CD14-positive monocyte (primary cell): Measurements from ENCODE around the gene LYSMD4. TPM values are rescaled to one million over a fixed set of nuclear protein-coding genes. Genes with fewer than 3 reads are reported as not detected.
"Not testable (repeated sequence)": the region's sequence is repeated elsewhere in the genome, so short reads cannot be mapped to it uniquely, and the experiment has no call there.

Experiments used
- DNase-seq, 3 donors: peaks; one replicate each; pipeline ENCODE4 v3.0.0-alpha.2; 2011 to 2022
- H2AFZ ChIP-seq: 2 replicates; pipeline ENCODE4 v1.6.0; 2012; ENCODE audit warnings: mild to moderate bottlenecking, low read depth, low read length, inconsistent platforms; ENCODE audit not compliant: insufficient read depth, poor library complexity, severe bottlenecking
- H3K27ac ChIP-seq, 2 donors: 1 replicate in 1 of 2; 2 replicates in 1 of 2; pipeline ENCODE4 v1.5.1; 2012 to 2013; ENCODE audit warnings: low read length in 2 of 2, control low read depth in 1 of 2, inconsistent platforms in 1 of 2, low read depth in 1 of 2, mild to moderate bottlenecking in 1 of 2
- H3K27me3 ChIP-seq, 2 donors: one replicate each; pipeline versions ENCODE4 v1.6.0 to v1.6.1; 2011 to 2013; ENCODE audit warnings: low read length in 2 of 2; ENCODE audit not compliant: control insufficient read depth in 2 of 2, insufficient read depth in 2 of 2
- H3K36me3 ChIP-seq, 2 donors: replicated peaks in 1 of 2; 1 replicate in 1 of 2; 2 replicates in 1 of 2; pipeline versions ENCODE4 v1.5.1 to v1.6.1; 2012 to 2013; ENCODE audit warnings: low read length in 2 of 2, control low read depth in 1 of 2, inconsistent platforms in 1 of 2, mild to moderate bottlenecking in 1 of 2; ENCODE audit not compliant: insufficient read depth in 2 of 2, control insufficient read depth in 1 of 2
- H3K4me1 ChIP-seq, 2 donors: 1 replicate in 1 of 2; 2 replicates in 1 of 2; pipeline versions ENCODE4 v1.5.1 to v1.6.1; 2012 to 2013; ENCODE audit warnings: low read length in 2 of 2, control low read depth in 1 of 2, inconsistent platforms in 1 of 2, mild to moderate bottlenecking in 1 of 2, moderate library complexity in 1 of 2; ENCODE audit not compliant: insufficient read depth in 2 of 2, control insufficient read depth in 1 of 2
- H3K4me2 ChIP-seq: replicated peaks from 2 replicates; pipeline ENCODE3; 2012; ENCODE audit warnings: low read length, moderate library complexity, mild to moderate bottlenecking; ENCODE audit not compliant: poor library complexity, severe bottlenecking; ENCODE audit errors: extremely low read depth
- H3K4me3 ChIP-seq, 3 experiments: fragments of 200-600 bp in 1 of 3; sonication (generic) in 1 of 3; replicated peaks in 1 of 3; 1 replicate in 2 of 3; 2 replicates in 1 of 3; pipeline ENCODE4 v1.5.1; 2011 to 2013; ENCODE audit warnings: low read length in 3 of 3, mild to moderate bottlenecking in 3 of 3, control low read depth in 2 of 3, low read depth in 2 of 3, inconsistent platforms in 1 of 3, moderate library complexity in 1 of 3
- H3K79me2 ChIP-seq: 2 replicates; pipeline ENCODE4 v1.6.0; 2012; ENCODE audit warnings: mild to moderate bottlenecking, control low read depth, inconsistent platforms, low read length, moderate library complexity; ENCODE audit not compliant: insufficient read depth
- H3K9ac ChIP-seq: 2 replicates; pipeline ENCODE4 v1.6.0; 2017; ENCODE audit warnings: low read length, mild to moderate bottlenecking; ENCODE audit not compliant: insufficient read depth, poor library complexity, severe bottlenecking
- H3K9me3 ChIP-seq, 2 donors: replicated peaks in 1 of 2; 1 replicate in 1 of 2; 2 replicates in 1 of 2; pipeline versions ENCODE4 v1.5.1 to v1.6.1; 2012 to 2013; ENCODE audit warnings: low read length in 2 of 2, control low read depth in 1 of 2; ENCODE audit not compliant: control insufficient read depth in 1 of 2, insufficient read depth in 1 of 2
- H4K20me1 ChIP-seq: 2 replicates; pipeline ENCODE4 v1.6.0; 2012; ENCODE audit warnings: mild to moderate bottlenecking, low read length, control low read depth, moderate library complexity; ENCODE audit not compliant: insufficient read depth
- H3K27ac Mint-ChIP-seq, 7 donors: one replicate each; pipeline ENCODE4 v1.8.0; 2020; ENCODE audit warnings: mild to moderate bottlenecking in 7 of 7, mixed read lengths in 7 of 7, moderate library complexity in 6 of 7, inconsistent platforms in 2 of 7
- H3K27me3 Mint-ChIP-seq, 3 donors: one replicate each; pipeline ENCODE4 v1.8.0; 2021 to 2022; ENCODE audit warnings: low read depth in 3 of 3, mild to moderate bottlenecking in 3 of 3, mixed read lengths in 3 of 3, moderate library complexity in 3 of 3, inconsistent platforms in 1 of 3
- H3K36me3 Mint-ChIP-seq, 2 donors: one replicate each; pipeline ENCODE4 v1.8.0; 2020; ENCODE audit warnings: mixed read lengths in 2 of 2, inconsistent platforms in 1 of 2, mild to moderate bottlenecking in 1 of 2
- H3K4me1 Mint-ChIP-seq: one replicate; pipeline ENCODE4 v1.8.0; 2020; ENCODE audit warnings: mild to moderate bottlenecking, mixed read lengths
- H3K4me3 Mint-ChIP-seq, 2 donors: one replicate each; pipeline ENCODE4 v1.8.0; 2020; ENCODE audit warnings: mild to moderate bottlenecking in 2 of 2, mixed read lengths in 2 of 2, moderate library complexity in 1 of 2
- H3K9me3 Mint-ChIP-seq, 7 donors: one replicate each; pipeline ENCODE4 v1.8.0; 2020 to 2022; ENCODE audit warnings: mixed read lengths in 7 of 7, mild to moderate bottlenecking in 6 of 7, moderate library complexity in 6 of 7, inconsistent platforms in 2 of 7
- CTCF ChIP-seq: fragments of 200-600 bp; IDR thresholded peaks from one replicate; pipeline ENCODE4 v1.8.0; 2022; ENCODE audit warnings: antibody characterized with exemption, mild to moderate bottlenecking
- WGBS: methylation state at CpG from one replicate; pipeline ENCODE4 v1.1.5; 2013; ENCODE audit warnings: missing lambda C conversion rate; ENCODE audit not compliant: insufficient coverage; 5-methylcytosine and 5-hydroxymethylcytosine counted together
- intact Hi-C, 2 donors: fragments of 100-400 bp; cut with micrococcal nuclease; formaldehyde crosslinking; loops; one replicate each; pipeline versions ENCODE4 v1.15.0 to v1.15.1; 2023
- polyA minus RNA-seq: library from RNA; depleted of rRNA, polyadenylated mRNA; stranded (reverse); fragments of >200 nt; gene quantifications from 2 replicates; pipeline ENCODE4 v1.2.3, GENCODE V29; 2012
- polyA plus RNA-seq, 3 donors: library from polyadenylated mRNA; depleted of rRNA in 1 of 3; unstranded in 2 of 3; stranded (reverse) in 1 of 3; fragments of 300-500 nt in 2 of 3; fragments of >200 nt in 1 of 3; fragmentation: Illumina TruSeq in 2 of 3; gene quantifications; 1 replicate in 2 of 3; 2 replicates in 1 of 3; pipeline ENCODE4 v1.2.3, GENCODE V29; 2012 to 2021
- total RNA-seq, 12 experiments: library from RNA in 1 of 12; stranded (reverse) in 1 of 12; fragments of 120-200 nt in 1 of 12; gene quantifications; one replicate each; pipeline ENCODE4 v1.2.4 and lab custom pipeline; 2013 to 2026; ENCODE audit warnings: mixed read lengths in 6 of 12, inconsistent platforms in 1 of 12

Gene LYSMD4
- 4.8 TPM for total RNA-seq (2013)
- 1 to 10 TPM; 1.1 to 4.7 (median 2.5) TPM for polyA plus RNA-seq
- polyA minus RNA-seq = 2.5 and 2.9 TPM in 2 replicates
- 1.7 to 5.5 (median 3.0) reads per million in 11 experiments for total RNA-seq (lab: John Stamatoyannopoulos, UW)

- peak; percentile 94 to 97 (median 94) for DNase-seq
- H3K4me1 ChIP-seq = peaks cover 12 to 15% of the 10 kb centered on the region in 2 donors
- H3K36me3 ChIP-seq = peaks cover 0 to 2% of the 10 kb centered on the region in 2 donors
- Mint-ChIP-seq H3K4me3 (peak within 1 kb of the TSS; percentile 86 to 90), H3K4me1 (peaks cover 17% of the 10 kb centered on the region), H3K27me3 (peaks cover 2 to 10% (median 8%) of the 10 kb centered on the region in 3 donors), H3K9me3 (peaks cover 0 to 2% (median 0%) of the 10 kb centered on the region in 7 donors), H3K36me3 (peaks cover 12 to 18% of the 10 kb centered on the region in 2 donors), H3K27ac (peak within 1 kb of the TSS in 4 of 7 donors; percentile 58 to 86 (median 79))
- no peaks in the 10 kb centered on the region for H3K9me3 ChIP-seq
- H4K20me1 ChIP-seq = no peaks in the 10 kb centered on the region
- WGBS = 13% methylated on average over 63 of the region's 69 CpGs
- H2AFZ ChIP-seq = peak within 1 kb of the TSS; percentile 94
- peak within 1 kb of the TSS; percentile 19 to 58 for H3K27ac ChIP-seq
- H3K9ac ChIP-seq = peak within 1 kb of the TSS; percentile 69
- intact Hi-C loops = loop anchor here (10.0 kb wide), 4 partner anchors 191 to 1541 kb away; partner anchors contain the start of genes LRRC28 (in 1 of the 2) and SELENOS (in 1 of the 2)
- H3K27me3 ChIP-seq = peaks cover 0 to 9% of the 10 kb centered on the region in 2 donors
- no peaks in the 10 kb centered on the region for H3K79me2 ChIP-seq
- TF ChIP-seq CTCF = no peak
- peak within 1 kb of the TSS; percentile 93 for H3K4me2 ChIP-seq
- peak within 1 kb of the TSS; percentile 81 to 86 (median 84) for H3K4me3 ChIP-seq
Measured at GRCh38 chr15:99733268-99734039, at the start of gene LYSMD4. LYSMD4 (minus strand) TSS chr15:99733437; CDS start chr15:99731999, 1,438 bp downstream.

DNA sequence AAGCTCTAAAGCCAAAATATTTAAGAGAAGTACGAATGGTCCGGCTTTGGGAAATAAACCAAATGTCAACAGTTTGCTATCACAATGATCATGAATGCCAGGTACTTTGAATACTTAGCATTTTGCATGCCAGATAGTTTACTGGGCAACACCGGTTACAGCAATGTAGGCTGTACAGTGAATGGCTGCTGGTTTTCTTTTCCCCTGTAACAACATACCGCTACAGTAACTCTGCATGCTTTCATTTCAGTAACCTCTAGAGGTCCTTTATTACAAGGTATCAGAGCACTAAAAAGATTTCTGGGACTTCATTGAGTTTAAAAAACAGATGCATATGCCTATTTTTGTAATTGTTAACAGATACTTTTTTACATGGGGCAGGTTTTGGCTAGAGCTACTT is 48.8 kb upstream of the LYSMD4 start:
- H3K4me1 Mint-ChIP-seq, H3K27me3 ChIP-seq, H3K27ac ChIP-seq, H3K36me3 ChIP-seq, H3K4me3 ChIP-seq, H3K27ac Mint-ChIP-seq, H3K4me1 ChIP-seq, H3K4me3 Mint-ChIP-seq, H3K27me3 Mint-ChIP-seq, H3K9ac ChIP-seq, H3K9me3 Mint-ChIP-seq, DNase-seq, H3K9me3 ChIP-seq, H3K4me2 ChIP-seq, H3K79me2 ChIP-seq, H3K36me3 Mint-ChIP-seq, H2AFZ ChIP-seq, H4K20me1 ChIP-seq: not testable (repeated sequence)
- no CpG with 5 or more reads among the region's 4 CpGs for WGBS
- intact Hi-C loops = loop anchor here in 1 of 2 donors (10.0 kb wide), 1 partner anchor 2003 kb away; no protein-coding TSS in a partner anchor
